HFFc6 (cell line): ENCODE data around the gene CD164L2. TPM values are rescaled to one million over a fixed set of nuclear protein-coding genes. Genes with fewer than 3 reads are reported as not detected.
"Not testable (repeated sequence)": the region's sequence is repeated elsewhere in the genome, so short reads cannot be mapped to it uniquely, and the experiment has no call there.

Experiments
- DNase-seq: peaks from one replicate; pipeline ENCODE4 v3.0.0-alpha.2; 2018
- H3K27ac Mint-ChIP-seq: 2 replicates; pipeline ENCODE4 v1.8.0; 2020; ENCODE audit warnings: mild to moderate bottlenecking, mixed read lengths
- H3K27me3 Mint-ChIP-seq: 2 replicates; pipeline ENCODE4 v1.8.0; 2021; ENCODE audit warnings: mild to moderate bottlenecking, moderate library complexity, mixed read lengths; ENCODE audit not compliant: insufficient read depth
- H3K36me3 Mint-ChIP-seq: 2 replicates; pipeline ENCODE4 v1.8.0; 2021; ENCODE audit warnings: low read depth, mixed read lengths
- H3K4me1 Mint-ChIP-seq: 2 replicates; pipeline ENCODE4 v1.8.0; 2020; ENCODE audit warnings: low read depth, mixed read lengths
- H3K4me3 Mint-ChIP-seq: 2 replicates; pipeline ENCODE4 v1.8.0; 2020; ENCODE audit warnings: mild to moderate bottlenecking, moderate library complexity, mixed read lengths
- H3K9me3 Mint-ChIP-seq: 2 replicates; pipeline ENCODE4 v1.8.0; 2020; ENCODE audit warnings: mild to moderate bottlenecking, mixed read lengths
- CTCF ChIP-seq: fragments of 200-600 bp; sonication (generic); IDR thresholded peaks from 2 replicates; pipeline ENCODE4 v1.5.0; 2021; ENCODE audit warnings: antibody characterized with exemption, mild to moderate bottlenecking
- long read RNA-seq: library from polyadenylated mRNA; unstranded; transcript quantifications from one replicate; pipeline ENCODE4 v2.0.0, GENCODE V29; 2019
- total RNA-seq, 6 experiments: library from RNA; stranded (reverse); fragmentation: NEBNext Ultra II Directional; extraction: Animal tissue kit (Norgen Biotek cat#: 25700); gene quantifications; 2 replicates in 1 of 6; 3 replicates in 5 of 6; pipeline ENCODE4 v1.2.3, GENCODE V29; 2021

CD164L2 gene
- total RNA-seq, result not detected
- long read RNA-seq, result 0 reads

DNA sequence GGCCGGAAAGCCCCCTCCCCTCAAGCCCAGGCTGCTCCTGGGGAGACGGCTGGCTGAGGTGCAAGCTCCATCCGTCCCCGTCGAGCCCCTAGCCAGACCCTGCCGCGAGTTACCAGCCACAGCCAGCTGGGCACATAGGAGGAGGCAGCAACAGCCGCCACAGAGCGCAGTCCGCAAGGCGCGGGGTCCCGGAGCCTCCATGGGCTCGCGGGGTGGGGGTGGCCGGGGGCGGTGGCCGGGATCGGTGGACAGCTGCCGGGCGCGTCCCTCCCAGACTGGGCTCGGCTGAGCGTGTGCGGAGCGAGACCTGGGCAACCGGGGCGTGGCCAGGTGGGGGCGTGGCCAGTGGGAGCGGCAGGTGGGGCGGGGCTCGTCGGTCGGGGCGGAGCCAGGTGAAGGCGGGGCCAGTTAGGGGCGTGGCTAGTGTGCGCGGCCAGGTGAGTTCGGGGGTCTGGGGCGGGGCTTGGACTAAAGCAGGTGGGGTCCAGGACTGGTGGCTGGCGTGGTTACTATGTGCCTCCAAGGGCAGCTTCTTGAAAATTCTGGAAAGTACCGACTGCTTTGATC is at the start of gene CD164L2:
Gene CD164L2 (minus strand): TSS at position 295 of the 567 bp plus-strand sequence. CDS start 94 bp downstream, at position 201.
- H3K36me3 Mint-ChIP-seq, result no peaks in the 10 kb centered on the region
- DNase-seq, result no peak
- no peak within 1 kb of the TSS for H3K27ac Mint-ChIP-seq
- no peaks in the 10 kb centered on the region for H3K4me1 Mint-ChIP-seq
- no peak for TF ChIP-seq CTCF
- H3K27me3 Mint-ChIP-seq, result peaks cover 5% of the 10 kb centered on the region
- H3K4me3 Mint-ChIP-seq, result no peak within 1 kb of the TSS
- H3K9me3 Mint-ChIP-seq, result no peaks in the 10 kb centered on the region

DNA sequence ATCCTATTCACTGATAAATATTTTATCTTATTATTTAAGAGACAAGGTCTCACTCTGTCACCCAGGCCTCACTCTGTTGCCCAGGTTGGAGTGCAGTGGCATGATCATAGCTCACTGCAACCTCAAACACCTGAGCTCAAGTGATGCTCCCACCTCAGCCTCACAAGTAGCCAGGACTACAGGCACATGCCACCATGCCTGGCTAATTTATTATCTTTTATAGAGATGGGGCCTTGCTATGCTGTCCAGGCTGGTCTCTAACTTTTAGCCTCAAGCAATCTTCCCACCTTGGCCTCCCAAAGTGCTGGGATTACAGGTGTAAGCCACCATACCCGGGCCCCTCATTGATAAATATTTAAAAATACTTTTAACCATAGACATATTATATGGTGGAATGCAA is 49.6 kb upstream of the CD164L2 start:
- H3K4me3 Mint-ChIP-seq, DNase-seq, H3K27me3 Mint-ChIP-seq, H3K27ac Mint-ChIP-seq, H3K9me3 Mint-ChIP-seq, H3K36me3 Mint-ChIP-seq: not testable (repeated sequence)
- H3K4me1 Mint-ChIP-seq, result peaks cover 69% of the 10 kb centered on the region

DNA sequence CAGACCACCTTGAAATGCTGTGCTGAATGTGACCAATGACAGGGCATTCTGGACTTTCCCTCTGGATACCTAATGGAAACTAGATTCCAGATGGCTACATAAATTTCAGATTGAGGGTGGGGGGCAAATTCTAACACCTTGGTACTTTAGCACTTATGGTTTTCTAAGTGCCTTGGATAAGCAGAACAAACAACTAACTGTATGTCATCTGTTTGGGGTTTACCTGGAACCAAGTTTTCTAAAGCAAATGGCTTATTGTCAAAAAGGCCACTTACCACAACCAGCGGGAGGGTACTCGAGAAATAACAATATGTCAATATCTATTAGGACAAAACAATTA is 48.4 kb upstream of the CD164L2 start:
- H3K4me3 Mint-ChIP-seq, result no peak overlapping the region

GRCh38 chr1:27430903-27431600 is 47.9 kb upstream of the CD164L2 start:
- H3K27ac Mint-ChIP-seq, result peak overlapping the region; percentile 49; the same call in 1 of the 2 replicates
- no peaks in the 10 kb centered on the region for H3K36me3 Mint-ChIP-seq
- H3K9me3 Mint-ChIP-seq, result no peaks in the 10 kb centered on the region
- DNase-seq, result no peak
- TF ChIP-seq CTCF, result no peak
- H3K4me1 Mint-ChIP-seq, result peaks cover 57% of the 10 kb centered on the region
- H3K27me3 Mint-ChIP-seq, result no peaks in the 10 kb centered on the region
- H3K4me3 Mint-ChIP-seq, result no peak overlapping the region

More for the DNA sequence above, 48.4 kb upstream of the CD164L2 start:
- peak overlapping the region; percentile 29; the same call in 1 of the 2 replicates for H3K27ac Mint-ChIP-seq
- H3K4me1 Mint-ChIP-seq, result peaks cover 62% of the 10 kb centered on the region
- no peaks in the 10 kb centered on the region for H3K36me3 Mint-ChIP-seq
- no peak for DNase-seq
- no peak for TF ChIP-seq CTCF
- H3K9me3 Mint-ChIP-seq, result no peaks in the 10 kb centered on the region
- H3K27me3 Mint-ChIP-seq, result no peaks in the 10 kb centered on the region

GRCh38 chr1:27429029-27429425 is 45.9 kb upstream of the CD164L2 start:
- Mint-ChIP-seq H3K4me3 (peak overlapping the region; percentile 74), H3K27ac (peak overlapping the region; percentile 89; the same call in 1 of the 2 replicates), H3K4me1 (peaks cover 45% of the 10 kb centered on the region), H3K36me3 (no peaks in the 10 kb centered on the region), H3K27me3 (no peaks in the 10 kb centered on the region), H3K9me3 (no peaks in the 10 kb centered on the region)
- no peak for TF ChIP-seq CTCF
- DNase-seq, result no peak

- H3K27ac Mint-ChIP-seq, result peak overlapping the region; percentile 89
- peaks cover 40% of the 10 kb centered on the region for H3K4me1 Mint-ChIP-seq
- DNase-seq, result no peak
- H3K4me3 Mint-ChIP-seq, result peak overlapping the region; percentile 74; the same call in 1 of the 2 replicates
- H3K27me3 Mint-ChIP-seq, result no peaks in the 10 kb centered on the region
- H3K36me3 Mint-ChIP-seq, result no peaks in the 10 kb centered on the region
- no peak for TF ChIP-seq CTCF
- H3K9me3 Mint-ChIP-seq, result no peaks in the 10 kb centered on the region
Measured at GRCh38 chr1:27428316-27429028, 45.3 kb upstream of the CD164L2 start.
